Stimulated activated CD8-positive, alpha-beta memory T cell treated with anti-CD3 and anti-CD28 coated beads, Interleukin-7, amount 100 ng/mL, for 24 hours (primary cell): ENCODE data around the gene OR13C5.
"Not testable (repeated sequence)": the region's sequence is repeated elsewhere in the genome, so short reads cannot be mapped to it uniquely, and the experiment has no call there.

ENCODE experiments used
- DNase-seq: peaks from one replicate; pipeline ENCODE4 v3.0.0-alpha.2; 2020; ENCODE audit warnings: low read depth

Gene OR13C5

GRCh38 chr9:104599313-104599712, at the start of gene OR13C5:
Gene OR13C5 (minus strand): TSS chr9:104599413. CDS start chr9:104599413, 0 bp downstream.
- DNase-seq, result not testable (repeated sequence)

- DNase-seq, result no peak
Measured at GRCh38 chr9:104635456-104635855, 36.2 kb upstream of the OR13C5 start.

GRCh38 chr9:104633976-104634520, 34.8 kb upstream of the OR13C5 start:
- no peak for DNase-seq

GRCh38 chr9:104625964-104626363, 26.8 kb upstream of the OR13C5 start:
- DNase-seq, result not testable (repeated sequence)

GRCh38 chr9:104618104-104618503, 18.9 kb upstream of the OR13C5 start, which contains the start of gene OR13C9:
Gene OR13C9 (minus strand): TSS chr9:104618204. CDS start chr9:104618204, 0 bp downstream.
- DNase-seq, result no peak

- no peak for DNase-seq
Measured at GRCh38 chr9:104617418-104617817, 18.2 kb upstream of the OR13C5 start.

GRCh38 chr9:104611213-104611612, 12.0 kb upstream of the OR13C5 start:
- DNase-seq, result no peak

- no peak for DNase-seq
Measured at GRCh38 chr9:104608336-104608735, 9.1 kb upstream of the OR13C5 start.

GRCh38 chr9:104606152-104606551, 6.9 kb upstream of the OR13C5 start:
- DNase-seq, result no peak

- not testable (repeated sequence) for DNase-seq
Measured at GRCh38 chr9:104605527-104605926, 6.3 kb upstream of the OR13C5 start, which contains the start of gene OR13C2. Gene OR13C2 (minus strand): TSS chr9:104605627. CDS start chr9:104605627, 0 bp downstream.

- no peak for DNase-seq
Measured at GRCh38 chr9:104604801-104605200, 5.6 kb upstream of the OR13C5 start.

GRCh38 chr9:104598749-104599148, 464 bp downstream of the OR13C5 start:
- not testable (repeated sequence) for DNase-seq

GRCh38 chr9:104589626-104590025, 9.6 kb downstream of the OR13C5 start:
- DNase-seq, result no peak

GRCh38 chr9:104586496-104587180, 12.6 kb downstream of the OR13C5 start:
- DNase-seq, result no peak

- DNase-seq, result no peak
Measured at GRCh38 chr9:104580562-104580961, 18.7 kb downstream of the OR13C5 start.

- no peak for DNase-seq
Measured at GRCh38 chr9:104577263-104577662, 21.9 kb downstream of the OR13C5 start.

GRCh38 chr9:104575456-104575855, 23.8 kb downstream of the OR13C5 start:
- no peak for DNase-seq

- DNase-seq, result no peak
Measured at GRCh38 chr9:104572612-104573011, 26.6 kb downstream of the OR13C5 start.

- DNase-seq, result no peak
Measured at GRCh38 chr9:104568868-104569267, 30.3 kb downstream of the OR13C5 start, which contains the start of gene OR13C8. Gene OR13C8 (plus strand): TSS chr9:104569168. CDS start chr9:104569168, 0 bp downstream.

- no peak for DNase-seq
Measured at GRCh38 chr9:104564358-104564757, 34.9 kb downstream of the OR13C5 start.

GRCh38 chr9:104556830-104557634, 42.2 kb downstream of the OR13C5 start:
- DNase-seq, result no peak

GRCh38 chr9:104555521-104555920, 43.7 kb downstream of the OR13C5 start:
- no peak for DNase-seq

GRCh38 chr9:104553261-104553660, 46.0 kb downstream of the OR13C5 start:
- DNase-seq, result no peak
